Raji (cell line): ENCODE measurements around the gene LYRM9.

Experiments used
- POLR2A ChIP-seq: IDR thresholded peaks from 2 replicates; pipeline ENCODE4 v1.6.1; 2011; ENCODE audit warnings: low read depth, low read length, control low read depth; ENCODE audit not compliant: insufficient read depth

LYRM9 gene

GRCh38 chr17:27862840-27863239 is 30.3 kb downstream of the LYRM9 start:
- no peak for TF ChIP-seq POLR2A

GRCh38 chr17:27862004-27862403 is 31.2 kb downstream of the LYRM9 start:
- TF ChIP-seq POLR2A, result no peak

DNA sequence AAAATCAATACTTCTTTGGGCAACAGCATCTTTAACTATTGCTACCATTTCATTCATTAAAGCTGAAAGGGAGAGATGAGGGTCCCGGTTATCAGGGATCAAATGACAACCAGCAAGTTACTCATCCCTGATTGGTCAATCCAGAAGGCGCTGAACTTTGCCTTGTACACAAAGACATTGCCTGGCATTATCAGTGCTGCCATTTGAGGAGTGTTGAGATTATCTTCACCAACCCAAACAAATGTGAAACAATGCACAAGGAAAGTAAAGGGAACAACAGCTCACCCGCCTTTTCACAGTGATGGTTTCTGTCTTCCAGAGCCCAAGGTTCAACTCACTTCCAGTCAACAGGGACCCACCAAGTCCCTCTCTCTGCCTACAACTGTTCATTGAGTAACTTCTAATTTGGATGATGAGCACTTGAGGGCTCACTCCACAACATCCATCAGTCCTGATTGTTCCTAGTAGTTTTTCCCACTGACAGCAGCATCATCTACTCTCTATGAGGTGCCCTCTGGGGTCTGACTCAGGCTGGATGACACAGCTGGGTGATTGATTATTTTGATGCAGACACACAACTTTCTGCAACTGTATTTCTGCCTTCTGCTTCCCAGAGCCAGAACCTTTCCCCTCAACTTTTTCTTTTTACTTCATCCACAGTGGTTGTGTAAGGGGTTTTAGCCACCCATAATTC is 32.0 kb downstream of the LYRM9 start:
- no peak for TF ChIP-seq POLR2A

- TF ChIP-seq POLR2A, result no peak
Observed at GRCh38 chr17:27858621-27859305, 34.4 kb downstream of the LYRM9 start.

DNA sequence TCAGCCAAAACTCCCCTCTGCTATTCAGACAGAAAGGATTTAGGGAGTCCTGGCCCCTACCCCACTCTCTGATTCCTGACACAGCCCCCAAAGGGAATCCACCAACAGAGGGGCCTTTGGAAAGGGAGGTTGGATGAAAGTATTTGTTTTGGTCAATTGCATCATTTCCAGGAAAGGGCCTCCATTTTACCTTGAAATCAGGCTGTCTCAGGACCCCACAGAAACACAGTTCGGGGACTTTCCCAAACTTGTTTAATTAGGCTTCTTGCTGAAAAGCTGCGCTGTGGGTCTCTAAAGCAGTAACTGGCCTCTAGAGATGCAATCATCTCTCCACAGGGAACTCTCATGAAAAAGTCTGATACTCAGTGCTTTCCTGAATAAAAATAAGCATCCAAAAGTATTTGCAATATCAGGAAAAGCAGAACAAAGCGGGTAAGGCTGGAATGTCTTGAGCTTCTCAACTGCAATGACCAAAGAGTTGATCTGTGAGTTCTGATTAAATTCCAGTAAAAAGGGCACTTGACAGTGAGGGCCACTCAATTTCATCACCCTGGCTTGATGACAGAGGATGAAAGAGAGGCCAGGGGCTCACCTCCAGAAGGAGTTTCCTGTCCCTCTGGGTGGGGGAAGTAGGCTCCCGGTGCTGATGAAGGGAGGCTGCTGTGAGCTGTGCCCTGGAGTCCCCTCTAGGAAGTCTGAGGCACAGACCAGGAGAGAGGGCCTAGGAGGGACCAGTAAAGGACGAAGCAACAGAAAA is 36.3 kb downstream of the LYRM9 start:
- no peak for TF ChIP-seq POLR2A

- TF ChIP-seq POLR2A, result no peak
Observed at GRCh38 chr17:27855454-27855853, 37.7 kb downstream of the LYRM9 start.

GRCh38 chr17:27854163-27854562 is 39.0 kb downstream of the LYRM9 start:
- TF ChIP-seq POLR2A, result no peak

DNA sequence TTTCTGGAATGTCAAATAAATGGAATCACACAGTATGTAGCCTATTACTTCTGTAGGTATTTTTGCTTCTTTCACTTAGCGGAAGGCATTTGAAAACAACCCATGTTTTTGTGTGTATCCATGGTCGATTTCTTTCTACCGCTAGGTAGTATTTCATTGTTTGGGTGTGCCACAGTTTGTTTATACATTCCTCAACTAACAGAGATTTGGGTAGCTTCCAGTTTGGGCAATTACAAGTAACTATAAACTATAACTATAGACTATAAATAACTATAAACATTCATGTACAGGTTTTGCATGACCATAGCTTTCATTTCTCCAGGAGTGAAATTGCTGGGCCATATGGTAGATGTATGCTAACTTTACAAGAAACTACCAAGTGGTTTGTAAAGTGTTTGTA is 40.1 kb downstream of the LYRM9 start:
- TF ChIP-seq POLR2A, result no peak

- no peak for TF ChIP-seq POLR2A
Observed at GRCh38 chr17:27849474-27850185, 43.5 kb downstream of the LYRM9 start.

- no peak for TF ChIP-seq POLR2A
Observed at GRCh38 chr17:27848931-27849330, 44.2 kb downstream of the LYRM9 start.

DNA sequence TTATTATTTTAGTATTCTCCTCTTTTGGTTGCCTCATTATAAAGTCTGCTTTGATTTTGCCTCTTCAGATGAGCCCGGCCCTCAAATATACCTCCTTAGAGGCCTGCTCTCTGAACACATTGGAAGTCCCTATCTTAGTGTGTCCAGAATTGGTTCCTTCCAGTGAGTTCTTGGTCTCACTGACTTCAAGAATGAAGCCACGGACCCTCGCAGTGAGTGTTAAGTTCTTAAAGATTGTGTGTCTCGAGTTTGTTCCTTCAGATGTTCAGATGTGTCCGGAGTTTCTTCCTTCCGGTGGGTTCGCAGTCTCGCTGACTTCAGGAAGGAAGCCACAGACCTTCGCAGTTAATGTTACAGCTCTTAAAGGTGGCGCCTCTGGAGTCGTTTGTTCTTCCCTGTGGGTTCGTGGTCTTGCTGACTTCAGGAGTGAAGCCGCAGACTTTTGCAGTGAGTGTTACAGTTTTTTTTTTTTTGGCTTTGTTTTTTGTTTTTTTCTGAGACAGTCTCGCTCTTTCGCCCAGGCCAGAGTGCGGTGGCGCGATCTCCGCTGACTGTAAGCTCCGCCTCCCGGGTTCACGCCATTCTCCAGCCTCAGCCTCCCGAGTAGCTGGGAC is 47.0 kb downstream of the LYRM9 start:
- no peak for TF ChIP-seq POLR2A

DNA sequence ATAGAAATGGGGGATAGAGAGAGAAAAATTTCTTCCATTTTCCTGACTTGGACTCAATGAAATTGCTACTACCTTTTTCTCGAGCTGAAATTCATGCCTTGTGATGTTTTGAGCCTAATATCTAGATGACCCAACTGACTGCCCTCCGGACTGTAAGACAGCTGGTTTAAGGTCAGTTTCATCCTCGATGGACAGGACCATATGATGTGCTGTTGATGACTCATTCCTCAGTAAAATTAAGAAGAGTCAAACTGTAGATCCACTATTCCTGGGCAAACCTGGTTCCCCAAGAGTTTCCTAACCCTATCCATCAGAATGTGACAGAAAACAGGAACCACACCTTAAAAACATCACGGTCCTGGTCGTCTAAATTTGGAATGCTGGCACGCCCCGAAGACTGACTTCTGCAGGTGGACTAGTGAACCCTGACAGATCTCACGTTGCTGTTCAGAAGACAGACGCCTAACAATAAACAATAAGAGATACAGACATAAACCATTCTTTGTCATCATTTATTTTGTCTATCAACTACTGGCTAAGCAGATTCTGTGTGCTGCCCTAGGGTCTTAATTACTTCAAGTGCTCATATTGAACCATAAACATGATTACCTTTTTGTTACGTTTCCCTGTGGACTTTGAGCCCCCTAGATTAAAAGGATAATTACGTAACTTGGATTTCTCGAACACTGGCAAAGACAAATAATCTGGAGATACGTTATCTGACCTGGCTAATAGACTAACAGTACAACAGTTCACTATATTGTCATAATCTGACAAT is 47.7 kb downstream of the LYRM9 start:
- TF ChIP-seq POLR2A, result no peak

DNA sequence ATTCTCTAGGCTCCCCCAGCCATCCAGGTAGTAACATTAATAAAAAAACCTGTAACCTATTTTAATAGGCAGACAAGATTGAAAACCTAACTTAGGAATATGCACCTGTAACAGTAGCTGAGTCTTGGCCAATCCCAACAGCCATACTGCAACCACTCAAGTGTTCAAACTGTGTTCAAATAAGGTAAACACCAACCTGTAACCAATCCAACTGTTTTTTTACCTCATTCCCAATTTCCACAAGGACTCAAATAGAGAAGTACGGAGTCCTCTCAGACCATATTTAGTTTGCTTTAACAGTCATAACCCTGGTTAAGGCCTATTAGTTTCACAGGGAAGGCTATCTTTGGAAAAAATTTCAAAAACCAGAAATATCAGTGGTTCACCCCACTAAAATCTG is 52.5 kb downstream of the LYRM9 start:
- no peak for TF ChIP-seq POLR2A

- no peak for TF ChIP-seq POLR2A
Observed at GRCh38 chr17:27836651-27837050, 56.5 kb downstream of the LYRM9 start.
